H1 (cell line): Measurements from ENCODE around the gene SPDYA. TPM values are rescaled to one million over a fixed set of nuclear protein-coding genes. Genes with fewer than 3 reads are reported as not detected.
A peak's percentile ranks its signal among the peaks of the same experiment; 100 is the strongest.

Source experiments
- CTCF ChIA-PET: fragments of 300-600 bp; sonication (Branson Sonifier 250); formaldehyde crosslinking; loops from one replicate; lab custom pipeline; 2021; ENCODE audit not compliant: partially characterized antibody; lab: Charles Lee
- POLR2A ChIA-PET: fragments of 300-600 bp; sonication (Branson Sonifier 250); formaldehyde crosslinking; loops from one replicate; lab custom pipeline; 2021; ENCODE audit warnings: inconsistent platforms; ENCODE audit not compliant: partially characterized antibody; lab: Charles Lee
- DNase-seq, 2 experiments: peaks; one replicate each; pipeline versions ENCODE4 v3.0.0 to v3.0.0-alpha.2; 2010 to 2022; ENCODE audit warnings: low spot score in 2 of 2, low read depth in 1 of 2, mixed read lengths in 1 of 2
- FAIRE-seq: peaks from 2 replicates; lab custom pipeline; 2011; peaks lifted over from hg19 to GRCh38; lab: Jason Lieb, UNC
- H2AFZ ChIP-seq: 2 replicates; pipeline ENCODE4 v1.8.1; 2012; ENCODE audit warnings: low read length, inconsistent platforms
- H2AK5ac ChIP-seq: 2 replicates; pipeline ENCODE4 v1.6.1; 2013; ENCODE audit warnings: low read depth, low read length
- H2BK120ac ChIP-seq: replicated peaks from 2 replicates; pipeline ENCODE3; 2013; ENCODE audit warnings: low read depth, low read length, inconsistent platforms
- H2BK12ac ChIP-seq: 2 replicates; pipeline ENCODE4 v1.6.1; 2013; ENCODE audit warnings: low read depth, low read length
- H2BK15ac ChIP-seq: 2 replicates; pipeline ENCODE4 v1.6.1; 2013; ENCODE audit warnings: low read length
- H2BK20ac ChIP-seq: 2 replicates; pipeline ENCODE4 v1.6.1; 2013; ENCODE audit warnings: low read length
- H2BK5ac ChIP-seq: 2 replicates; pipeline ENCODE4 v1.6.1; 2013; ENCODE audit warnings: low read depth, low read length
- H3K14ac ChIP-seq: 2 replicates; pipeline ENCODE4 v1.6.1; 2013; ENCODE audit warnings: inconsistent platforms; ENCODE audit not compliant: insufficient read length
- H3K18ac ChIP-seq: 2 replicates; pipeline ENCODE4 v1.6.1; 2013; ENCODE audit warnings: low read length; ENCODE audit errors: extremely low read depth
- H3K23ac ChIP-seq: 2 replicates; pipeline ENCODE4 v1.6.1; 2013; ENCODE audit warnings: inconsistent platforms; ENCODE audit not compliant: insufficient read length
- H3K23me2 ChIP-seq: 2 replicates; pipeline ENCODE4 v1.6.1; 2013; ENCODE audit warnings: low read depth, low read length
- H3K27ac ChIP-seq: 2 replicates; pipeline ENCODE4 v1.6.1; 2011; ENCODE audit warnings: low read depth, low read length, inconsistent platforms
- H3K27me3 ChIP-seq, 4 experiments: replicated peaks in 1 of 4; 1 replicate in 1 of 4; 2 replicates in 3 of 4; pipeline versions ENCODE4 v1.6.1 to v1.8.1; 2011 to 2013; ENCODE audit warnings: low read length in 3 of 4, mild to moderate bottlenecking in 3 of 4, inconsistent platforms in 2 of 4, mixed read lengths in 2 of 4, moderate library complexity in 1 of 4; ENCODE audit not compliant: control insufficient read depth in 3 of 4, insufficient read depth in 3 of 4; ENCODE audit errors: extremely low read depth in 1 of 4
- H3K36me3 ChIP-seq, 4 experiments: 2 replicates each; pipeline versions ENCODE4 v1.6.1 to v1.8.1; 2011 to 2013; ENCODE audit warnings: mild to moderate bottlenecking in 4 of 4, low read length in 3 of 4, moderate library complexity in 2 of 4, control low read depth in 1 of 4, inconsistent platforms in 1 of 4; ENCODE audit not compliant: insufficient read depth in 4 of 4, control insufficient read depth in 2 of 4
- H3K4ac ChIP-seq: replicated peaks from 2 replicates; pipeline ENCODE3; 2013; ENCODE audit warnings: low read length, low read depth, mixed read lengths, inconsistent platforms; ENCODE audit not compliant: insufficient read length
- H3K4me1 ChIP-seq, 4 experiments: replicated peaks in 1 of 4; 1 replicate in 1 of 4; 2 replicates in 3 of 4; pipeline versions ENCODE4 v1.6.1 to v1.8.1; 2011 to 2013; ENCODE audit warnings: low read length in 3 of 4, inconsistent platforms in 2 of 4, mixed read lengths in 1 of 4; ENCODE audit not compliant: insufficient read depth in 4 of 4, control insufficient read depth in 3 of 4
- H3K4me2 ChIP-seq, 2 experiments: 2 replicates each; pipeline versions ENCODE4 v1.6.1 to v1.8.1; 2011 to 2013; ENCODE audit warnings: low read depth in 2 of 2, low read length in 2 of 2, control low read depth in 1 of 2, inconsistent platforms in 1 of 2, mild to moderate bottlenecking in 1 of 2; ENCODE audit not compliant: insufficient read depth in 1 of 2
- H3K4me3 ChIP-seq, 4 experiments: fragments of 200-600, 300-600 bp in 1 of 4; sonication (generic), shearing (Covaris generic), sonication (Bioruptor Twin) in 1 of 4; 2 replicates each; pipeline versions ENCODE4 v1.5.1 to v1.8.1; 2011 to 2016; ENCODE audit warnings: low read length in 4 of 4, low read depth in 3 of 4, control low read depth in 2 of 4, inconsistent platforms in 2 of 4, mild to moderate bottlenecking in 2 of 4, mixed read lengths in 1 of 4, moderate library complexity in 1 of 4; ENCODE audit not compliant: insufficient read depth in 2 of 4; ENCODE audit errors: extremely low read depth in 1 of 4
- H3K56ac ChIP-seq: replicated peaks from 2 replicates; pipeline ENCODE3; 2013; ENCODE audit warnings: low read depth, mild to moderate bottlenecking, mixed read lengths, low read length, inconsistent platforms; ENCODE audit not compliant: insufficient read length
- H3K79me1 ChIP-seq: 2 replicates; pipeline ENCODE4 v1.6.1; 2013; ENCODE audit warnings: low read depth, low read length, control low read depth
- H3K79me2 ChIP-seq, 2 experiments: 2 replicates each; pipeline versions ENCODE4 v1.6.1 to v1.8.1; 2012 to 2013; ENCODE audit warnings: low read length in 2 of 2, mild to moderate bottlenecking in 2 of 2, inconsistent platforms in 1 of 2; ENCODE audit not compliant: insufficient read depth in 2 of 2, control insufficient read depth in 1 of 2
- H3K9ac ChIP-seq, 4 experiments: replicated peaks in 1 of 4; 1 replicate in 1 of 4; 2 replicates in 3 of 4; pipeline versions ENCODE4 v1.6.1 to v1.8.1; 2011 to 2013; ENCODE audit warnings: low read depth in 3 of 4, low read length in 3 of 4, control low read depth in 2 of 4, mild to moderate bottlenecking in 2 of 4, moderate library complexity in 2 of 4, inconsistent platforms in 1 of 4; ENCODE audit errors: extremely low read depth in 1 of 4
- H3K9me3 ChIP-seq, 2 experiments: 2 replicates each; pipeline versions ENCODE4 v1.6.1 to v1.8.1; 2012 to 2013; ENCODE audit warnings: mild to moderate bottlenecking in 2 of 2, moderate library complexity in 2 of 2, control low read depth in 1 of 2, inconsistent platforms in 1 of 2, low read depth in 1 of 2, low read length in 1 of 2, mixed read lengths in 1 of 2; ENCODE audit not compliant: insufficient read depth in 2 of 2
- H4K20me1 ChIP-seq, 2 experiments: replicated peaks in 1 of 2; 2 replicates each; pipeline versions ENCODE3 to v1.8.1; 2011 to 2013; ENCODE audit warnings: inconsistent platforms in 2 of 2, low read length in 2 of 2, mild to moderate bottlenecking in 1 of 2; ENCODE audit not compliant: insufficient read depth in 2 of 2, control insufficient read depth in 1 of 2
- H4K5ac ChIP-seq: 2 replicates; pipeline ENCODE4 v1.6.1; 2013; ENCODE audit warnings: low read length, low read depth, mixed read lengths, inconsistent platforms; ENCODE audit not compliant: insufficient read length
- H4K8ac ChIP-seq: 2 replicates; pipeline ENCODE4 v1.8.0; 2013; ENCODE audit warnings: mild to moderate bottlenecking, moderate library complexity, low read length, inconsistent platforms; ENCODE audit not compliant: insufficient read depth; ENCODE audit errors: extremely low read depth
- H4K91ac ChIP-seq: replicated peaks from 2 replicates; pipeline ENCODE3; 2013; ENCODE audit warnings: low read length, mixed read lengths, inconsistent platforms; ENCODE audit not compliant: insufficient read length
- CEBPB ChIP-seq: IDR thresholded peaks from 2 replicates; pipeline ENCODE4 v1.6.1; 2012; ENCODE audit warnings: low read depth, low read length
- MAX ChIP-seq: IDR thresholded peaks from 2 replicates; pipeline ENCODE4 v1.6.1; 2012; ENCODE audit warnings: inconsistent platforms
- RNF2 ChIP-seq: fragments of 200-900, 300-1000 bp; sonication (generic); IDR thresholded peaks from 2 replicates; pipeline ENCODE4 v1.7.1; 2016; ENCODE audit warnings: borderline replicate concordance, low read depth, mild to moderate bottlenecking, antibody characterized with exemption, low read length; ENCODE audit not compliant: poor library complexity, severe bottlenecking; ENCODE audit errors: missing control alignments
- SAP30 ChIP-seq: fragments of 300-600 bp; sonication (generic); IDR thresholded peaks from 2 replicates; pipeline ENCODE4 v1.7.1; 2012; ENCODE audit warnings: low read length, moderate library complexity, mild to moderate bottlenecking, inconsistent platforms; ENCODE audit not compliant: insufficient read depth, insufficient replicate concordance
- SIN3A ChIP-seq, 2 experiments: IDR thresholded peaks in 1 of 2; conservative IDR thresholded peaks in 1 of 2; 2 replicates each; pipeline ENCODE4 v1.6.1; 2011 to 2012; ENCODE audit warnings: low read length in 2 of 2, improper control_type of control experiment in 1 of 2, low read depth in 1 of 2, mild to moderate bottlenecking in 1 of 2
- SIRT6 ChIP-seq: IDR thresholded peaks from one replicate; pipeline ENCODE4 v1.7.1; 2012; ENCODE audit warnings: low read length, inconsistent platforms
- TEAD4 ChIP-seq: IDR thresholded peaks from 2 replicates; pipeline ENCODE4 v1.6.1; 2012; ENCODE audit warnings: low read depth, low read length, inconsistent platforms, mixed read lengths
- WGBS, 2 experiments: shearing (Covaris generic) in 1 of 2; methylation state at CpG; one replicate each; pipeline versions ENCODE4 v1.1.6 to v1.1.7; 2013 to 2015; ENCODE audit warnings: low lambda C conversion rate in 2 of 2, mixed read lengths in 2 of 2, inconsistent platforms in 1 of 2, low coverage in 1 of 2, missing lambda C conversion rate in 1 of 2; ENCODE audit not compliant: insufficient replicate concordance in 2 of 2, insufficient coverage in 1 of 2, insufficient read length in 1 of 2; ENCODE audit errors: extremely low coverage in 1 of 2, missing lambda C conversion rate in 1 of 2; 5-methylcytosine and 5-hydroxymethylcytosine counted together
- polyA plus RNA-seq, 7 experiments: library from polyadenylated mRNA; depleted of rRNA in 3 of 7; stranded (reverse) in 5 of 7; unstranded in 2 of 7; fragments of >200 nt in 5 of 7; fragments of 200-250 nt in 2 of 7; gene quantifications; 1 replicate in 5 of 7; 2 replicates in 1 of 7; 4 replicates in 1 of 7; pipeline versions ENCODE4 v1.2.1 to v1.2.3, GENCODE V29; 2011 to 2013; ENCODE audit warnings: missing spikeins in 2 of 7, mixed read lengths in 2 of 7
- total RNA-seq: library from RNA; stranded (reverse); fragmentation: NEBNext Ultra II Directional; extraction: Animal tissue kit (Norgen Biotek cat#: 25700); gene quantifications from 2 replicates; pipeline ENCODE4 v1.2.1, GENCODE V29; 2021

Gene SPDYA
- total and polyA plus RNA-seq, 2 of the 8 experiments (the other 6 are each of a cell fraction or from before 2014, with no cell fraction given) = 0.12 to 0.35 TPM

- Histone ChIP-seq H2AFZ (no peak overlapping the region), H2AK5ac (no peak overlapping the region; the same call in 1 of the 2 replicates), H3K79me2 (peaks cover 58 to 59% of the 10 kb centered on the region in 2 experiments), H4K5ac (peak overlapping the region; percentile 36), H3K56ac (peak overlapping the region; percentile 93), H2BK20ac (no peak overlapping the region), H3K4ac (no peak overlapping the region), H3K27ac (peak overlapping the region; percentile 97), H3K36me3 (no peaks in the 10 kb centered on the region; a peak in 1 of 8 replicates), H2BK120ac (no peak overlapping the region), H2BK15ac (no peak overlapping the region), H2BK12ac (no peak overlapping the region), H3K79me1 (no peaks in the 10 kb centered on the region), H4K91ac (peak overlapping the region; percentile 99), H3K4me3 (peak overlapping the region; percentile 94 to 99 (median 96)), H3K23me2 (0 out of 2 replicates have a peak, but pooled peaks cover 2% of the 10 kb centered on the region), H3K18ac (0 out of 2 replicates have a peak overlapping the region, but pooled peaks have one; percentile 100), H3K4me1 (peaks cover 0 to 3% (median 3%) of the 10 kb centered on the region in 4 experiments; a peak in 4 of 7 replicates), H2BK5ac (no peak overlapping the region; the same call in 1 of the 2 replicates), H3K9ac (peak overlapping the region; percentile 99 to 100 (median 100)), H3K27me3 (no peaks in the 10 kb centered on the region; a peak in 1 of 7 replicates), H4K8ac (peak overlapping the region; percentile 100; the same call in 1 of the 2 replicates), H3K23ac (no peak overlapping the region), H3K4me2 (peak overlapping the region; percentile 73 to 93), H3K14ac (no peak overlapping the region), H3K9me3 (no peaks in the 10 kb centered on the region), H4K20me1 (peaks cover 15 to 38% of the 10 kb centered on the region in 2 experiments)
- CTCF ChIA-PET = interaction anchor here (0.6 to 2.2 kb wide), 3 partner anchors 25 to 328 kb away, joined by 3 to 9 read pairs (median 5); partner anchors contain the start of gene TRMT61B
- DNase-seq (peak in 1 of 2 experiments; percentile 53), FAIRE-seq (no peak)
- POLR2A ChIA-PET = interaction anchor here (0.6 to 6.1 kb wide), 20 partner anchors 9 to 1243 kb away, joined by 3 to 63 read pairs (median 6); partner anchors contain the start of gene TRMT61B
- 4% methylated on average over 19 of the region's 19 CpGs; no CpG with 5 or more reads in 1 of the 2 experiments for WGBS, 2 experiments
- peak in 1 of 2 experiments; percentile 66; a peak in 2 of 4 replicates for TF ChIP-seq SIN3A (conservative IDR thresholded peaks at IDR 0.05 in 1 of 2, IDR thresholded peaks at IDR 0.05 in 1 of 2; ENCODE audit: low read depth in 1 of 2, low read length in 2 of 2)
- no peak for TF ChIP-seq SIRT6
- peak; percentile 69 for TF ChIP-seq SAP30
- TF ChIP-seq RNF2 = no peak
- TF ChIP-seq CEBPB = no peak
- TF ChIP-seq MAX = peak; percentile 77
- no peak for TF ChIP-seq TEAD4
Measured at GRCh38 chr2:28895189-28895893, 84.7 kb downstream of the SPDYA start.
